Measurements from ENCODE around the gene PIGP. TPM values are rescaled to one million over a fixed set of nuclear protein-coding genes. Genes with fewer than 3 reads are reported as not detected.
"Not testable (repeated sequence)": the region's sequence is repeated elsewhere in the genome, so short reads cannot be mapped to it uniquely, and the experiment has no call there.

The PIGP gene
- total and polyA plus RNA-seq, 10 of the 15 experiments (the other 5 are each of a cell fraction or from before 2014, with no cell fraction given) = 17.0 to 65.0 (median 29.5) TPM

GRCh38 chr21:37117204-37117603, 44.3 kb upstream of the PIGP start (continued):
- no peak for TF ChIP-seq PBX3 (IDR thresholded peaks at IDR 0.05; ENCODE audit: insufficient replicate concordance, low read depth, low read length)
- no peak for TF ChIP-seq BCL3 (IDR thresholded peaks at IDR 0.05; ENCODE audit: borderline replicate concordance, insufficient read depth, low read depth, low read length, poor library complexity, severe bottlenecking)

GRCh38 chr21:37116459-37116858, 43.6 kb upstream of the PIGP start:
- H3K4me3 ChIP-seq; H3K9me3 ChIP-seq (replicated peaks; ENCODE audit: control insufficient read depth, insufficient read depth, low read length); BruUV-seq (replicated peaks): not testable (repeated sequence)

GRCh38 chr21:37114301-37114700, 41.4 kb upstream of the PIGP start:
- WGBS (ENCODE audit: insufficient coverage, insufficient replicate concordance, low lambda C conversion rate, missing lambda C conversion rate) = 100% methylated on average over 1 of the region's 3 CpGs
- in situ Hi-C loops (cut with MboI); FAIRE-seq; POLR2A ChIA-PET; H2AFZ ChIP-seq (ENCODE audit: control insufficient read depth, low read depth, low read length); DNase-seq (ENCODE audit: low read depth, low spot score); ATAC-seq; SMC1A ChIA-PET (ENCODE audit: uncharacterized antibody, unreplicated experiment); H3K36me3 ChIP-seq (ENCODE audit: control insufficient read depth in 2 of 2, insufficient read depth in 2 of 2, low read length in 1 of 2); H3K9me3 ChIP-seq (replicated peaks; ENCODE audit: control insufficient read depth, insufficient read depth, low read length); H3K4me1 ChIP-seq (ENCODE audit: control insufficient read depth, insufficient read depth, low read length); H3K4me3 ChIP-seq; H3K27ac ChIP-seq (ENCODE audit: control insufficient read depth, insufficient read depth); H3K27me3 ChIP-seq (replicated peaks in 1 of 2; ENCODE audit: control insufficient read depth in 2 of 2, insufficient read depth in 2 of 2, low read length in 1 of 2); RAD21 ChIA-PET (ENCODE audit: unreplicated experiment); H3K9ac ChIP-seq (ENCODE audit: control insufficient read depth, insufficient read depth, low read length); intact Hi-C loops (cut with micrococcal nuclease; ENCODE audit: unreplicated experiment); H3K79me2 ChIP-seq (ENCODE audit: control insufficient read depth, insufficient read depth, low read length); BruUV-seq (replicated peaks); H3K4me2 ChIP-seq (ENCODE audit: control insufficient read depth, insufficient read depth); H4K20me1 ChIP-seq (ENCODE audit: control insufficient read depth, insufficient read depth); CTCF ChIA-PET: not testable (repeated sequence)

More at GRCh38 chr21:37116459-37116858, 43.6 kb upstream of the PIGP start:
- POLR2A ChIA-PET; H4K20me1 ChIP-seq (ENCODE audit: control insufficient read depth, insufficient read depth); CTCF ChIA-PET; H3K36me3 ChIP-seq (ENCODE audit: control insufficient read depth in 2 of 2, insufficient read depth in 2 of 2, low read length in 1 of 2); ATAC-seq; H2AFZ ChIP-seq (ENCODE audit: control insufficient read depth, low read depth, low read length); H3K79me2 ChIP-seq (ENCODE audit: control insufficient read depth, insufficient read depth, low read length); H3K27me3 ChIP-seq (replicated peaks in 1 of 2; ENCODE audit: control insufficient read depth in 2 of 2, insufficient read depth in 2 of 2, low read length in 1 of 2); H3K27ac ChIP-seq (ENCODE audit: control insufficient read depth, insufficient read depth); H3K9ac ChIP-seq (ENCODE audit: control insufficient read depth, insufficient read depth, low read length); in situ Hi-C loops (cut with MboI); FAIRE-seq; DNase-seq (ENCODE audit: low read depth, low spot score); H3K4me1 ChIP-seq (ENCODE audit: control insufficient read depth, insufficient read depth, low read length); intact Hi-C loops (cut with micrococcal nuclease; ENCODE audit: unreplicated experiment); H3K4me2 ChIP-seq (ENCODE audit: control insufficient read depth, insufficient read depth): not testable (repeated sequence)
- 97% methylated on average over 2 of the region's 2 CpGs for WGBS (ENCODE audit: insufficient coverage, insufficient replicate concordance, low lambda C conversion rate, missing lambda C conversion rate)
- ChIA-PET SMC1A (ENCODE audit: uncharacterized antibody, unreplicated experiment) (interaction anchor here (0.6 to 1.1 kb wide), 3 partner anchors 9 to 1103 kb away, joined by 3 read pairs; no protein-coding TSS in a partner anchor), RAD21 (ENCODE audit: unreplicated experiment) (interaction anchor here (0.7 to 1.0 kb wide), 2 partner anchors 9 to 151 kb away, joined by 3 read pairs; no protein-coding TSS in a partner anchor)

- H3K4me3 ChIP-seq; H3K4me2 ChIP-seq (ENCODE audit: control insufficient read depth, insufficient read depth); H3K27me3 ChIP-seq (replicated peaks in 1 of 2; ENCODE audit: control insufficient read depth in 2 of 2, insufficient read depth in 2 of 2, low read length in 1 of 2); H4K20me1 ChIP-seq (ENCODE audit: control insufficient read depth, insufficient read depth); H3K4me1 ChIP-seq (ENCODE audit: control insufficient read depth, insufficient read depth, low read length); BruUV-seq (replicated peaks); FAIRE-seq; H2AFZ ChIP-seq (ENCODE audit: control insufficient read depth, low read depth, low read length); DNase-seq (ENCODE audit: low read depth, low spot score); POLR2A ChIA-PET; H3K9me3 ChIP-seq (replicated peaks; ENCODE audit: control insufficient read depth, insufficient read depth, low read length); SMC1A ChIA-PET (ENCODE audit: uncharacterized antibody, unreplicated experiment); H3K9ac ChIP-seq (ENCODE audit: control insufficient read depth, insufficient read depth, low read length); in situ Hi-C loops (cut with MboI); RAD21 ChIA-PET (ENCODE audit: unreplicated experiment); intact Hi-C loops (cut with micrococcal nuclease; ENCODE audit: unreplicated experiment); H3K79me2 ChIP-seq (ENCODE audit: control insufficient read depth, insufficient read depth, low read length); ATAC-seq; CTCF ChIA-PET; H3K27ac ChIP-seq (ENCODE audit: control insufficient read depth, insufficient read depth); H3K36me3 ChIP-seq (ENCODE audit: control insufficient read depth in 2 of 2, insufficient read depth in 2 of 2, low read length in 1 of 2): not testable (repeated sequence)
- WGBS (ENCODE audit: insufficient coverage, insufficient replicate concordance, low lambda C conversion rate, missing lambda C conversion rate) = 96% methylated on average over 6 of the region's 6 CpGs
Observed at GRCh38 chr21:37111029-37111428, 38.2 kb upstream of the PIGP start.
